Activated gamma-delta T cell treated with Interleukin-2 at 50 U/mL for 16 hours (primary cell): ENCODE results near the gene LRRK2.
"Not testable (repeated sequence)": the region's sequence is repeated elsewhere in the genome, so short reads cannot be mapped to it uniquely, and the experiment has no call there.

Experiments used
- DNase-seq: peaks from one replicate; pipeline ENCODE4 v3.0.0-alpha.2; 2020

Gene LRRK2

DNA sequence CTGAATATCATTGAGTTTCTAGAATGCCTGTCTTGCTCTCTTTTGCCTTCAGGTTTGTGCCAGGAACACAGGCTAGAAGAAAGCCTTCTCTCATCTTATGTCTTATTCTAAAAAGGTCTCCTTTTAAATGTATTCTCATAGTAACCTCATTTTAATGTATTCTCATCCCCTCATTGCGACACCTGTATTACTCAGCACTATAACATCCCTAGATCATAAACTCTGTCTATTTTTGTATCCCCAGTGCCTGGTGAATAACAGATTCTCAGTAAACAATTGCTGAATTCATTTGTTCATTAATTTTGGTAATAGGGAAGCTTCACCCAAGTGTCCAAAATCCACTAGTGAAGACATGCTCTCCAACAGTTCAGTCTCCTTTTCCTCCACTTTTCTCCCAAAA is 8.8 kb upstream of the LRRK2 start:
- DNase-seq = no peak

DNA sequence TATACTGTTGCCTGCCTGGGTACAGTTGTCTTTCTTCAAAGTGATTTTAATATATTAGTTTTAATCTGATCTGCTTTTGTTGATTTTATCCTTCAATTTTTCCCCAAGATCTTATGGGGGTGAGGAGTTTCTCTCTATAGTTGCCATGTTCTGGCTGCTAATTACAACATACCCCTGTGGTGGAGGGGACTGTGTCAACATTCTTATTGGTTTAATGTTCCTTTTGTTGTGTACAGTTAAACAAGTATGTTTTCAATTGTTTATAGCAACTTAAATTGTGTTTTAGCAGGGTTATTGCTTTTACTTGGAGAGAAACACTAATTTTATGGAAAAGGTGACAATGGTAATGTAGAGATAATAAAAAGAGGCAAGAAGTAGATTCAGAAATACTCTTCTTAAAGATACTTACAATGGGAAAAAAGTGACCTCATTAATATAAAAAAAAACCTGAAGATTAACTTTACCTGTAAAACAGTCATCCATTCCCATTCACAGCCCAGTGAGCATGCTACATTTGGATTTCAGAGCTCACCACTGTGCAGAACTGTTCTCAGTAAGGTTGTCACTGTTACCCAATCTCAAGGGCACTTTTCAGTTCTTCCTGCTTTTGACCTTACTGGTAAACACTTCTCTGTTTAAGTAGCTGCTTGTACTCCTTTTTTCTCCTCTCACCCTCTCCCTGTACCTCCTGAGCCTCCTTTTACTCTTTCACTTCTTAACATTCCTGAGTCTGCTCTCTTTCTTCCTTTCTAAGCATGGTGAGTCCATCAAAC is 8.1 kb upstream of the LRRK2 start:
- DNase-seq = no peak

DNA sequence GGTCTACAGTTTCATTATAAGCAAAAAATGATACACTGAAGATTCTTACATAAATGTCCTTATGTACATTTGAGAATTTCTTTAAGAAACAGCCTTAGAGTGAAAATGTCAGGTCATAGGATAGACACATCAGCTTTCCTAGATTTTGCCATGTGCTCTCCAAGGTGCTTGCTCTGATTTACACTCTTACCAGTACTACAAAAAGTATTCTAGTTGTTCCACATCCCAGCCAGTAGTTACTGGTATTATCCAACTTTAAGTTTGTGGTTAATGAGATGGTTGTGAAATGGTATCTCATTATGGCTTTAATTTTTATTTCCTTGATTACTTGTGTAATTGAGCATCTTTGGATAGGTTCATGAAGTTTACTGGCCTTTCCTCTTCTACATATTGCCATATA is 5.0 kb upstream of the LRRK2 start:
- no peak for DNase-seq

DNA sequence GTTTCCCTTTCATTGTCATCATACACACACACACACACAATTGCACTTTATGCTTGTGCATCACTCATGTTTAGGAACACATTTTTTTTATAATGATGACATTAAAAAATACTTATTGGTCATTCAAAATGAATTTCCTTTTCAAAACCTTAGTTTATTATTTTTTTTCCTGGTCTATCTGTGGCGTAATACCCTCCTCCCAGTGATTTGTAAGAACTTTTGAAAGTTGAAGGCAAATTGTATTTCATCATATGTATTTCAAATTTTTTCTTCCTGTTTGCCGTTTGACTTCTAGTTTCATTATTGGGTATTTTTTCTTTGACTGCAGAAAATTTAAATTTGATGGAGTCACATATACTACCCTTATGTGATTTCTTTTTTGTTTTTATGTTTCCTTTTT is 2.5 kb upstream of the LRRK2 start:
- DNase-seq = no peak

DNA sequence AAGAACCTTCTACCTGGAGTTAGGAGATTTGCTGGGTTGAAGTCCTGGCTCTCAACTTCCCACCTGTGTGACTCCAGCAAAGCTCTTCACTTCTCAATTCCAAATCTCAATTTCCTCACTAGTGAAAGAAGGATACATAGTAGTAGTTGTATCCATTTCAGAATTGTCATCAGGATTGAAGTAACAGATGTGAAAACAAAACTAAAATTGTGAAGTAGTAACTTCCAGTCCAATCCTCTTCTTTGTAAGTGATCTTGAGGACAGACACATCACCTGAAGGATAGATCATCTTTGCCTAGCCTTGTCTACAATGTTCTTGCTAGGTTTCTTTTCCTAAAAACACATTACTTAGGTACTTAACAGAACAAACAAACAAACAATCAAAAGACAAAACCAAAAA is 1.2 kb upstream of the LRRK2 start:
- DNase-seq = no peak

DNA sequence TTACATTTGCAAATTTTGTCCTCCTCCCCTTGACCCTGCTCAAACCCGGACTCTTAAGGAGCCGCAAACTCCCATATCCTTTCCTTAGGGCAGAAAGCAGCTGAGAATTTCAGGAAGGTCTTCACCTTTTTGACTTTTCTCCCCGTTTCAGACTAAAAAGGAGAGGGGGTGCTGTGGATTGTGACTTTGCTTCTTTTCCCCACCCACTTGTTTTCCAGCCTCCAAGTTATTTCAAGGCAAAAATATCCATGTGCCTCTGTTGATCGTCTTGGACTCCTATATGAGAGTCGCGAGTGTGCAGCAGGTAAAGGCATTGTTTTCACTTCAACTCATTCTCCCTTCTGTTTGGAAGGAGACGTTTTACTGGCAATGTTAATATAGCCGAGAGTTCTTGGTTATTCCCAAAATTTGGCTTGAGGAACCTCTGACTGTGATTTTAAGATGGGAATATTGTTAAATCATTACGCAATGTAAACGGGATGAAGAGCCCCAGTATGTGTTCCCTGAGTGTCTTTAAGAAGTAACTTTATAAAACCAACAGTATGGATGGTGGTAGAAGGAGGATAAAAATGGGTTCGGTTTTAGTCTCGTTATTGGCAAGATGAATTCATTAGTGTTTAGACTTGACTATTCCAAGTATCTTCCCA is 663 bp downstream of the LRRK2 start:
- DNase-seq = no peak

DNA sequence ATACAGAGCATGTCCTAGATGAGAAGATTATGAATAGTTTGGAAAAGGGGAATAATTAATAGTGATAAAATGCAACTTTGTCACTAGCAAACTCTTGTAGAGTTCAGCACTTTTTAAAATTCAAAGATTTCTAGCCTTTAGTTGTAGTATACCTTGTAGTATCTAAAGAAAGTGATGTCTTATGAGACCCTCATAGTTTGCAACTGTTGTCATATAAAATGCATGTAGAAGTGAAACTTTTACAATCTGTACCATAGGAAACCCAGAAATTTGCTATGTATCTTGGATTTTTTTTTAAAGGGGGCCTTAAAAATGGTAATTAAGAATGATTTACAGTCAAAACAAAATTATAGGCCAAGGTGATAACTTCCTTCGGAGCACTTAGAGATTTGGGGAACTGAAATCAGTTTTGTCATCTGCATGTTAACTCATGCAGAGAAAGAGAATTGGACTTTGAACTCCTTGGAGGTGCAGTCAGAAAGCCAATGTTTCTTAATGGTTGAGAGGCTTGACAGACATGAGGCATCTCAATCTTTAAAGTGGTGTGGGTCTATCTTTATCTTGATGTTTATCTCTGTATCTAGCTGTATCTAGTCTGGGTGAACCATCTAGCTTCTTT is 1.3 kb downstream of the LRRK2 start:
- no peak for DNase-seq

DNA sequence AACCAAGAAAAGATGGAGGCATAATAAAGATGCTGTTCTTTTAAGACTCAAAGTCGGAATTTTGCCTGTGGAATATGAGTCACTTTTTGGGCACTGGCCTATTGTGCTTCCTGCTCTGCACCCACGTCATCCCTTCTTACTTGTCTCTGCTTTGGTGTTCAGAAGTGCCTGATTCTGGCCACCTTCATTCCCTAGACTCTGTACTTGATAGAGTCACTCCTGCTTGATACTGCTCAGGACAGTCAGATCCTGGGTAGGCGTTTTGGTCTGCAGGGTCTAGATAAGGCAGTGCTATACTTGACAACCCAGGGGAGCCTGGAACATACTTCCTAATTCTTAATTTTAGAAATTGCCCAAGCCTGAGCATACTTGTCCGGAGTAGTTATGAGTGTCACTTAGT is 1.9 kb downstream of the LRRK2 start:
- DNase-seq = no peak

DNA sequence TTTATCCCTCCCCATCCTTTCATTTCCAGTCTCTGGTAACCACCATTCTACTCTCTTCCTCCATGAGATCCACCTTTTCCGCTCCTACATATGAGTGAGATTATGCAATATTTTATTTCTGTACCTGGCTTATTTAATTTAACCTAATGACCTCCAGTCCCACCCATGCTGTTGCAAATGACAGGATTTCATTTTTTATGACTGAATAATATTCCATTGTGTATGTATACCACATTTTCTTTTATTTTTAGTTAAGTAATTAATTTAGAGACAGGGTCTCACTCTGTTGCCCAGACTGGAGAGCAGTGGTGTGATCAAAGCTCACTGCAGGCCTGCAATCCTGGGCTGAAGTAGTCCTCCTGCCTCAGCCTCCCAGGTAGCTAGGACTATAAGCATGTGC is 2.6 kb downstream of the LRRK2 start:
- no peak for DNase-seq

DNA sequence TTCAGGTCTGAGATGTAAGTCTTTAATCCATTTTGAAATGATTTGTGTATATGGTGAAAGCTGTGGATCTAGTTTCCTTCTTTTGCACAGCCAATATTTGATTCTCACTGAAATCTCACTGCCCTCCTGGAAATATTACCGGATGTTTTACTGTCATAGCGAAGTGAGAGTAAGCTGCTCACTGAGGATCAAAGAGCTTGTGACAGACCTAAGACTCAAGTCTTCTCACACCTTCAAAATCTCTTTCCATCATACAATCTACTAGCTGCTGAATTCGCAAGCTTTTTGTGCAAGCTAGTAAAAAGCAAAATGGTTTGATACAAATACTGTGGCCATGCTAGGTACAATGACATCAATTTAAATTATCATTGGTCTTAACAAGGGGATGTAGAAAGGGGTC is 3.9 kb downstream of the LRRK2 start:
- DNase-seq = no peak

DNA sequence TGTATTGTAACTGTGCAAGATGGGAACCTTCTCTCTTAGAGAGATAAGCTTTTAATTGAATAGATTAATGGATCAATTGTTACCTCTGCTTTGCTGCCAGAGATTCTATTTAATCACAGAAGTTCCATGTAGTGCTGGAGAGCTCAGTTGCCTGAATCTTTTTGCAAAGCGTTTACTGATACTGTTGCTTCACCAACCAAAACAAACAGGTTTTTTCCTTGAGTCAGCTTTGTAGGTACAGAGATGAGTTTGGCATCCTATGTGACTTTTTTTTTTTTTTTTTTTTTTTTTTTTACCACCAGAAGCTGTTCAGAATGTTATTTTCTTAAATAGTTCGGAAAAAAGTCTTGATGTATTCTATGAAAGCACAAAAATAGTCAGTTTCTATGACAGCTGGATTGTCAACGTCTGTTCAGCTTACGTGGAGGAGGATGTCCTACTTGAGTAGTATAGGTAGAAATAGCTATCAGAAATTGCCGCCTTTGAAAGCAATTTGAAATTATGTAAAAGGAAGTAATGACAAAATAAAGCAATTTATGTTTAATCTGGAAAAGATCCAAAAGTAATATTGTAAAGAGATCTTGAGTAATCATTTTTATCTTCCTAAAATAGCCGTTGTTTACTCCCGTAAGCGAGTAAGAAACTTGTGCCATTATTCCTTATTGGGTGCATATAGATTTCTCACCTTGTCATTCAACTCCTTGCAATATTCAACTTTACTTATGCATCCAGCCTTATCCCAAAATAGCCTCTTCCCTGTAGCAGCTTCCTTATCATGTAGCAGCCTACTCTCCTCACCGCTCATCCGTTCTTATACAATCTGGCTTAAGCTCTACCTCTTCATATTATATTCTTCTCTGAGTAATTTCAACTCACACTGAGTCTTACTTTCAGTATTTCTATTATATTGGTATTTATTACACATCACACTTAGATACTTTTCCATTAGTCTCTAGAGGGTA is 5.2 kb downstream of the LRRK2 start:
- DNase-seq = no peak

DNA sequence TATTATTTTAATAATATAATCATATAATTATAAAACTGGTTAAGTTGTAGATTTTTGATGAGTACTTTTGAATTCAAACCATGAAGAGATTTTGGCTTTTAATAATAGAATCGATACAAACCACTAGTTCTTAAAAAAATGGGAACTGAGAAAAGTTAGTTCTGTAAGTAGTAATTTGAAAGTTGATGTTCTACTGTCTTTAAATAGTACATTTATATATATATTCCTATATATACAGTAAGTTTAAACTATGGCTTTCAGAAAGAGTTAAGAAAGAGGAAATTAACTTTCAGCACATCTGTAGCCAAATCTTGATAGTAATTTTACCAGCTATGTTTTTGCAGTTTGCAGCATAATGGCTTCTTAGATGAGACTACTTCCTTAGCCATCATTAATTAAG is 7.8 kb downstream of the LRRK2 start:
- DNase-seq = no peak

DNA sequence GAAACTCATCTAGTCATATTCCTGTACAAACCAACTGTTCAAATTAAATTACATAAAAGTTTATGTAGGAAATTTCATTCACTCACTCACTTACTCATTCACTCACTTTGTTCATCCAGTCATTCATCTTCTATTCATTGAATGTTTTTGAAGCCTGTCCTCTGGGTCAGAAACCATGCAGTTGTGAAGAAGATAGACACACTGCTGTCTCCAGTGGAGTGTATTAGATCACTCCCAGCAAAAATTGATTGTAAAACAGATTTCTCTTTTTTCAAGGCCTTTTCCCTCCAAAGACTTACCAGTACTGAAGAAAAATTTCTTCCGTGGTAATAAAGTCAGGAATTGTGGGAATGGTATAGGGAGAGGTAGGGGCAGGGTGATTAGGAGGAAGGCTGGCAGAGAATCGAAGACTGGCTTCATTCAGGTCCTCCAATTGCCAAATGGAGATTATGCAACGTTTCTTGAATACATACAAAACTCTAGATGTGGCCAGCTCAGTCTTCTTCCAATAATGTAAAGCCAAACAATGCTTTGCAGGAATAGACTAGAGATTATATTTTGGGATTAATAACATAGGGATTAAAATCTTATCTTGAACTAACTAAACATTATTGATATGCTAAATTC is 9.1 kb downstream of the LRRK2 start:
- no peak for DNase-seq

DNA sequence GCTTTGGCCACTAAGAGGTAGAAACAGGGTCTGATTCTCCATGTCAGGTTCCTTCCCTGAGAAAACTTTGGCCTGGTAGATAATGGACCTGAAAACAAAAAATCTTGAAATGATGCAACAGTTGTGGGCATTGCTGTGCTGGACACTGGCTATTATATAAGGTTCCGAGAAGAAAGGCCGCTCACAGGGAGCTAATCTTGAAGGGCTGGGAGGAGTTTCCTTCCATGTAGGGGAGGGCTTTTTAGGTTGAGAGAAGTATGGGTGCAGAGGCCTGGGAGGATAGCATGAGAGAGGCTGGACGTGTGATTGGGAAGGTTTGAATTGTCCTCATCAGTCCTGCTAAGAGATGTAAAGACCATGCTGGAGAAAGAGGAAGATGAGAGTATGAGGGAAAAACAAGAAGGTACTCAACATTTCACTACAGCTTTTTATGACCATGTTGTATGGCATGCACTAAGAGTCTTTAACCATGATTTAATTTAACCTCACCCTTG is 11.6 kb downstream of the LRRK2 start:
- no peak for DNase-seq

DNA sequence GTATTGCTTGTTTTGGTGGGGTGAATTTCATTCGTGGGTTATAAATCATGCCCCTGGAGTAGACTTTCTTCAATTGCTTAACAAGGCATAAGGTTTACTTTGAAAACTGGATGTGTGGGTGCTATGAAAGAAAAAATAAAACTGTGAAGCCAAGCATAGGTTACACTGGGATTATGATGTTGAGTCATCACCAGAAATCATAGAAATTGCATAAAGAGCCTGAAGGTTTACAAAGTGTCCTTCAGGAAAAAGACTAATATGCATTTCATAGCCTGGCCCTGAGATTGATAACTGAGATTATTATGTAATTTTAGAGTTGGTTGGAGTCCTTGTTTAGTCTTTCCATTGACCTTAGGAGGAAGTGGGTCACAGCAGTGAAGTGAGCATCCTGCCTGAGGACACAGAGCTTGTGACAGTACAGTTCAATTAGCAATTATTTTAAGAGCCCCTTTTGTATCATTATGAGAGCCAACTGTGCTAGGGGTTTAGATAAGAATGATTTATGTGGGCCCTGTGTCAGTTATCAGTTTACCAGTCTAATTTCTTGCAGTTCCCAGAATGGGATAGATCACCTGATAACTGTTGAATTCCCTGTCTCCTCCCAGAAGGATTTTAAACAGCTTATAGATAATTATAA is 13.6 kb downstream of the LRRK2 start:
- no peak for DNase-seq

DNA sequence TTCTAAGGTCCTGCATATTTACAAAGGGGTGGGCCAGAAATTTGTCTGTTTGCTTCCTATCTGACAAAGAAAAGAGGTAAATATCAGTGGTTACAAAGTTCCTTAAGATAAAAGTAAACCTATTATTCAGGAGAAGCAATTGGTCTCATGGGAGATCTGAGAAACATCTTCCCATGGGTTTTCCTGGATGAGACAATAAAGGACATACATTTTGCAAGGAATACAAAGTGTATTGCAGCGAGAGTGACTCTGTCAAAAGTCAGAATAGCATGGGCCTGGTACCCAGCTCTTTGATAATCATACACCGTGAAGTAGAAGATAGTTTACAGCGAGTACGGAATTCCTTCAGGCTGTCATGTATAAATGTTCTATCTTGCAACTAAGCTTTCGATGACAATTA is 14.2 kb downstream of the LRRK2 start:
- DNase-seq = no peak

DNA sequence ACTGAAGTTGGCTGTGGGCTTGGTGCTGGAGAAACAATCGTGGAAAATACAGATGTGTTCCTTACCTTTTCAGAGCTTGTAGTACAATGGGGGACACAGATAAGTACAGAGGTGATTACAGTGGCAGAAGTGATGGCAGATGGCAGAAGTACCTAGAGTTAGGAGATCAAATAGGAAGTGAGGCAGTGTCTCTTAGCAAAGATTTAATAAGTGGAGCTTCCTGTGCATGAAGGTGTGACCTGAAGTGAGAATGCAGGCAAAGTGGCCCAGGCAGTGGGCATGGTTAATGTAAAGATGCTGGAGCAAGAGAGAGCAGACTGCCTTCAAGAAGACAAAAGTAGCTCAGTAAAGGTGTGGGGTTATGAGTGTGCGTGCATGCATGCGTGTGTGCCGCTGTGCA is 16.0 kb downstream of the LRRK2 start:
- no peak for DNase-seq

DNA sequence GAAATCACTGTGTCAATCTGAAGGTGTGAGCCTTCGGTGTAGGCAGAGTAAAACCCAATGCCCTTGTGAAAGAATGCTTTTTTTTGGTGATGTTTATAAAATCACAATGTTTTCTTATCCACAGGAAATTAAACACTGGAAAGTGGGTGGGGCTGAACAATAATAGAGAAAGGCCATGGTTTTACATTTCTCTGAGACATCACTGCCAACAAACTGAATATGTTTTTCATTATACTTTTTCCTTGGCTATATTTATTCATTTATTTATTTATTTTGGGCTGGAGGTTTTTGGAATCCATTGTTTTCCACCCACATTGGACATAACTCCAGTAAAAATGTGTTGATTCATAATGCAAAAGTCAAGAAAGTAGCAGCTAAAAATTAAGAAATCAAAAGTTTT is 16.9 kb downstream of the LRRK2 start:
- no peak for DNase-seq

DNA sequence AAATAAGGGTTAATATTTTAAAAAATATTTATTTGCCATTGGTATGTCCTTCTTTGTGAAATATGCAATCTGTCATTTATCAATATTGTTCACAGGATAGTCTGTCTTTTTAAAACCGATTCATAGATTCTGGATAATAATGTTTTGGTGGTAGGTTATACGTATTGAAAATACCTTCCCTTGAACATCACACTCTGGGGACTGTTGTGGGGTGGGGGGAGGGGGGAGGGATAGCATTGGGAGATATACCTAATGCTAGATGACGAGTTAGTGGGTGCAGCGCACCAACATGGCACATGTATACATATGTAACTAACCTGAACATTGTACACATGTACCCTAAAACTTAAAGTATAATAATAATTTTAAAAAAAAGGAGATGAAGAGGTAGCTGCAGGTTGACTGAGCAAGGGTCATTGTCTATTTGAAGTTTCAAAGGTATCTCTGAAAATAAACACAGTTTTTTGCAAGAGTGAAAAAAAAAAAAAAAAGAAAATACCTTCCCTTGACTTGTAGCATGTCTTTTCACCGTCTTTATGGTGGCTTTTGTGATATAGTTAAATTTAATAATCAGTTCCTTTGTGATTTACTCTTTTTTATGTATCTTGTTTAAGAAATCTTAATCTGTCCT is 19.8 kb downstream of the LRRK2 start:
- not testable (repeated sequence) for DNase-seq

DNA sequence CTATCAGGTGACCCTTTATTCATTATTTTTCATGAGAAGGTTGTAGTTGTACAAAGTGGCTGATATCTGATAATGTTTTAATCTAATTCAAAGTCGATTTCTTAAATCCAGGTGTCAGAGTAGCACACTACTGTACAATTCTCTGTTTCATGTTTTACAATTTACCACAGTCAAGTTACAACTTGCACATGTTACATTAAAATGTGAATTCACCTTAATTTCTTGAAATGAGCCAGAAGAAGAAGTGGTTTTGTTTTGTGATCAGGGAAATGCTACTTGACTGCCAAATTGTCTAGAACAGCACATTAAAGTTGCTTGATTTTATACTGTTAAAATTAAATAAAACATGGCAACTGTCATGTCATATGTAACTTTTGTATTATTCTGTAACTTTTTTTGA is 23.2 kb downstream of the LRRK2 start:
- DNase-seq = no peak

DNA sequence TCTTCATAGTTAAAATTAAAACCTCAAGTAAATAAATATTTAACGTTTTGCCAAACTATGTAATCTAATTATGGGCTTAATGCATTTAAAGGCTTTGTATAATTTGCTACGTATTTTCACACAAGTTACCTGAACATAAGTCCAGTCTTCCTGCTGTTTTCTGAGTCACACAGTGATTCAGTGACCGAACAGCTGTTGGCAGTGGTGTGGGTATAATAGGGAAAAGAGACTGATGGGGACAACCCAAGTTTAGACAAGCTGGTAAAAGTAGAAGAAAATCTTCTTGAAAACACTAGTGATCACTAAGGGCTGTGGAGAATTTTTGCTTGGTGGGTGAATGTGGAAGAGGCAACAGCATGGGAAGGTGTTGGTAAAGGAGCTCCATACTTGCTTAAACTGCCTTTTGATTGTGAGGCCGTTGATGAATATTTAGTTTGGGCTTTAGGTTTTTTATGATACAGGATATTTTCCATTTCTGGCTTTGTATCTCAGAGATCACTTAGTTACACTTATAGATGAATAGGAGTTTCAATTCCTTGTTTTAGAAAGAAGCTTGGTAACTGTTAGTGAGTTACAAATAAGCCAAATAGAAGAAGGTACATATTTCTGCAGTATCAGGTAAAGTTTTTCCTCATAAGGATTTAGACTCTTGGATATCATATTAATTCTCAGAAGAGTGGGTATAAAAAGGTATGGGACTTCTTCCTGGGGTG is 23.9 kb downstream of the LRRK2 start:
- no peak for DNase-seq
